GM18511 (cell line): ENCODE results near the gene CD33.
"Not testable (repeated sequence)": the region's sequence is repeated elsewhere in the genome, so short reads cannot be mapped to it uniquely, and the experiment has no call there.

Experiments
- ATAC-seq: cut with Tn5 transposase; IDR thresholded peaks from one replicate; pipeline ENCODE4 v1.9.1; 2021; ENCODE audit warnings: mild to moderate bottlenecking, moderate library complexity; ENCODE audit not compliant: unreplicated experiment

Gene CD33

GRCh38 chr19:51210191-51210784, 14.6 kb upstream of the CD33 start:
- ATAC-seq: no peak

GRCh38 chr19:51210874-51211361, 14.0 kb upstream of the CD33 start:
- ATAC-seq: not testable (repeated sequence)

- no peak for ATAC-seq
Measured at GRCh38 chr19:51211833-51212232, 13.0 kb upstream of the CD33 start.

GRCh38 chr19:51219307-51219706, 5.6 kb upstream of the CD33 start:
- ATAC-seq: no peak

- no peak for ATAC-seq
Measured at GRCh38 chr19:51219971-51220370, 4.9 kb upstream of the CD33 start.

GRCh38 chr19:51220996-51221395, 3.9 kb upstream of the CD33 start:
- no peak for ATAC-seq

GRCh38 chr19:51224163-51224641, 678 bp upstream of the CD33 start:
- ATAC-seq: no peak

GRCh38 chr19:51226067-51226466, 1.2 kb downstream of the CD33 start:
- ATAC-seq: no peak

GRCh38 chr19:51227326-51227725, 2.4 kb downstream of the CD33 start:
- no peak for ATAC-seq

GRCh38 chr19:51227966-51228365, 3.1 kb downstream of the CD33 start:
- no peak for ATAC-seq

- ATAC-seq: no peak
Measured at GRCh38 chr19:51240866-51241265, 16.0 kb downstream of the CD33 start.

- ATAC-seq: no peak
Measured at GRCh38 chr19:51242881-51243630, 18.2 kb downstream of the CD33 start.

- no peak for ATAC-seq
Measured at GRCh38 chr19:51246164-51246552, 21.3 kb downstream of the CD33 start.

- ATAC-seq: no peak
Measured at GRCh38 chr19:51247972-51248590, 23.2 kb downstream of the CD33 start.

GRCh38 chr19:51250786-51251467, 26.0 kb downstream of the CD33 start, which contains the start of gene SIGLECL1:
Gene SIGLECL1, plus strand, starts transcription at chr19:51251080. Its CDS starts 12,993 bp downstream, at chr19:51264073.
- ATAC-seq: no peak

- ATAC-seq: no peak
Measured at GRCh38 chr19:51251468-51251820, 26.6 kb downstream of the CD33 start.

- no peak for ATAC-seq
Measured at GRCh38 chr19:51252306-51253079, 27.6 kb downstream of the CD33 start.

GRCh38 chr19:51253088-51253806, 28.4 kb downstream of the CD33 start:
- no peak for ATAC-seq

GRCh38 chr19:51256155-51256625, 31.3 kb downstream of the CD33 start:
- ATAC-seq: no peak

- no peak for ATAC-seq
Measured at GRCh38 chr19:51257471-51257870, 32.6 kb downstream of the CD33 start.
